Keratinocyte (primary cell): Measurements from ENCODE around the gene EYS.

ENCODE experiments used
- EZH2 ChIP-seq: IDR thresholded peaks from one replicate; pipeline ENCODE4 v1.6.1; 2012; ENCODE audit warnings: inconsistent platforms, mild to moderate bottlenecking, low read length, moderate library complexity
- TF ChIP-seq, protein P1 (sequence below), 3 experiments: IDR thresholded peaks in 1 of 3; conservative IDR thresholded peaks in 1 of 3; optimal IDR thresholded peaks in 1 of 3; 2 replicates in 2 of 3; 3 replicates in 1 of 3; pipeline versions ENCODE3 to v1.5.1; 2011; ENCODE audit warnings: low read length in 3 of 3, mild to moderate bottlenecking in 3 of 3, moderate library complexity in 2 of 3, control low read depth in 1 of 3, inconsistent platforms in 1 of 3; ENCODE audit not compliant: insufficient read depth in 2 of 3; ENCODE audit errors: extremely low read depth in 1 of 3

DNA sequence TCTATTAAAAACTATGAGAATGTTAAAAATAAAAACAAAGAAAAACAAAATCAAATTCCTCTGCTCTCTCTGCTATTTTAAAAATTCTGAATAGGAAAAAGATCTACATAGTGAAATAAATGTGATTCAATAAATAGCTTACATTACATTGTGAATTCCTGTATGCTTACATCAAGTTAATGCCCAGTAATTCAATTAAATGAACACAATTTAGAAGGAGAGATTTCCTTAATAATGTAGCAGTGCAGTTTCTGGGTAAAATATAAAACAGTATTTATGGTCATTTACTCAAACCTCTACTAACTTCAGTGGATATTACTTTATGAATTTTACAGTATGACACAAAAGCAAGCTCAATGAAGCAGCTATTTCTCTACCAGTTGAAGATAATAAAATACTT lies 594.6 kb downstream of the EYS start:
- TF ChIP-seq, protein P1, sequence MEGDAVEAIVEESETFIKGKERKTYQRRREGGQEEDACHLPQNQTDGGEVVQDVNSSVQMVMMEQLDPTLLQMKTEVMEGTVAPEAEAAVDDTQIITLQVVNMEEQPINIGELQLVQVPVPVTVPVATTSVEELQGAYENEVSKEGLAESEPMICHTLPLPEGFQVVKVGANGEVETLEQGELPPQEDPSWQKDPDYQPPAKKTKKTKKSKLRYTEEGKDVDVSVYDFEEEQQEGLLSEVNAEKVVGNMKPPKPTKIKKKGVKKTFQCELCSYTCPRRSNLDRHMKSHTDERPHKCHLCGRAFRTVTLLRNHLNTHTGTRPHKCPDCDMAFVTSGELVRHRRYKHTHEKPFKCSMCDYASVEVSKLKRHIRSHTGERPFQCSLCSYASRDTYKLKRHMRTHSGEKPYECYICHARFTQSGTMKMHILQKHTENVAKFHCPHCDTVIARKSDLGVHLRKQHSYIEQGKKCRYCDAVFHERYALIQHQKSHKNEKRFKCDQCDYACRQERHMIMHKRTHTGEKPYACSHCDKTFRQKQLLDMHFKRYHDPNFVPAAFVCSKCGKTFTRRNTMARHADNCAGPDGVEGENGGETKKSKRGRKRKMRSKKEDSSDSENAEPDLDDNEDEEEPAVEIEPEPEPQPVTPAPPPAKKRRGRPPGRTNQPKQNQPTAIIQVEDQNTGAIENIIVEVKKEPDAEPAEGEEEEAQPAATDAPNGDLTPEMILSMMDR (optimal IDR thresholded peaks at IDR 0.05 in 1 of 3, IDR thresholded peaks at IDR 0.05 in 1 of 3, conservative IDR thresholded peaks at IDR 0.05 in 1 of 3; ENCODE audit: extremely low read depth in 1 of 3, insufficient read depth in 2 of 3, low read length in 3 of 3), result no peak
- no peak for TF ChIP-seq EZH2
